Liver (tissue), 9 donors: ENCODE results near the gene LRATD1. TPM values are rescaled to one million over a fixed set of nuclear protein-coding genes. Genes with fewer than 3 reads are reported as not detected.

Source experiments
- DNase-seq: peaks from one replicate; pipeline ENCODE4 v3.0.0-alpha.2; 2017; ENCODE audit warnings: low spot score
- H3K27ac ChIP-seq, 2 donors: one replicate each; pipeline ENCODE4 v1.7.0; 2013; ENCODE audit warnings: inconsistent platforms in 2 of 2, low read length in 2 of 2, control low read depth in 1 of 2, low read depth in 1 of 2, mild to moderate bottlenecking in 1 of 2
- H3K27me3 ChIP-seq, 4 donors: one replicate each; pipeline versions ENCODE4 v1.6.1 to v1.7.0; 2013; ENCODE audit warnings: low read length in 3 of 4, inconsistent platforms in 1 of 4, mild to moderate bottlenecking in 1 of 4, moderate library complexity in 1 of 4; ENCODE audit not compliant: control insufficient read depth in 4 of 4, insufficient read depth in 4 of 4
- H3K36me3 ChIP-seq, 4 donors: one replicate each; pipeline versions ENCODE4 v1.6.1 to v1.7.0; 2013; ENCODE audit warnings: low read length in 3 of 4, mild to moderate bottlenecking in 3 of 4, low read depth in 1 of 4, moderate library complexity in 1 of 4; ENCODE audit not compliant: control insufficient read depth in 4 of 4, insufficient read depth in 3 of 4
- H3K4me1 ChIP-seq, 4 donors: one replicate each; pipeline versions ENCODE4 v1.6.1 to v1.7.0; 2013; ENCODE audit warnings: low read length in 3 of 4, mild to moderate bottlenecking in 3 of 4, moderate library complexity in 1 of 4; ENCODE audit not compliant: control insufficient read depth in 4 of 4, insufficient read depth in 4 of 4
- H3K4me3 ChIP-seq, 3 donors: one replicate each; pipeline versions ENCODE4 v1.6.1 to v1.7.0; 2013; ENCODE audit warnings: low read length in 3 of 3, control low read depth in 1 of 3, low read depth in 1 of 3, mild to moderate bottlenecking in 1 of 3
- H3K9ac ChIP-seq, 2 donors: one replicate each; pipeline ENCODE4 v1.7.0; 2013; ENCODE audit warnings: low read length in 2 of 2, mild to moderate bottlenecking in 2 of 2, moderate library complexity in 2 of 2, control low read depth in 1 of 2, low read depth in 1 of 2
- H3K9me3 ChIP-seq, 4 donors: one replicate each; pipeline versions ENCODE4 v1.6.1 to v1.7.0; 2013; ENCODE audit warnings: low read length in 3 of 4; ENCODE audit not compliant: control insufficient read depth in 4 of 4
- EGR1 ChIP-seq, 2 donors: IDR thresholded peaks; 2 replicates each; pipeline ENCODE4 v1.6.1; 2016 to 2018; ENCODE audit warnings: antibody characterized with exemption in 2 of 2, low read depth in 2 of 2
- FOXA1 ChIP-seq: IDR thresholded peaks from 2 replicates; pipeline ENCODE4 v1.6.1; 2016; ENCODE audit warnings: antibody characterized with exemption
- FOXA2 ChIP-seq: IDR thresholded peaks from 2 replicates; pipeline ENCODE4 v1.6.1; 2016; ENCODE audit warnings: antibody characterized with exemption
- HNF4A ChIP-seq, 2 donors: conservative IDR thresholded peaks; 2 replicates each; pipeline ENCODE4 v1.6.1; 2016; ENCODE audit warnings: antibody characterized with exemption in 2 of 2, mild to moderate bottlenecking in 2 of 2
- HNF4G ChIP-seq: IDR thresholded peaks from 2 replicates; pipeline ENCODE4 v1.6.1; 2016; ENCODE audit warnings: antibody characterized with exemption
- JUND ChIP-seq, 2 donors: IDR thresholded peaks; 2 replicates each; pipeline ENCODE4 v1.6.1; 2016; ENCODE audit warnings: antibody characterized with exemption in 2 of 2
- RAD21 ChIP-seq, 2 donors: IDR thresholded peaks; 2 replicates each; pipeline ENCODE4 v1.6.1; 2016; ENCODE audit warnings: antibody characterized with exemption in 2 of 2, mild to moderate bottlenecking in 2 of 2
- RXRA ChIP-seq, 2 donors: IDR thresholded peaks; 2 replicates each; pipeline ENCODE4 v1.6.1; 2017 to 2018; ENCODE audit warnings: antibody characterized with exemption in 2 of 2, mild to moderate bottlenecking in 1 of 2
- SP1 ChIP-seq: IDR thresholded peaks from 2 replicates; pipeline ENCODE4 v1.6.1; 2018; ENCODE audit warnings: antibody characterized with exemption, mild to moderate bottlenecking
- TAF1 ChIP-seq: conservative IDR thresholded peaks from 2 replicates; pipeline ENCODE4 v1.6.1; 2016; ENCODE audit warnings: antibody characterized with exemption, mild to moderate bottlenecking
- YY1 ChIP-seq: IDR thresholded peaks from 2 replicates; pipeline ENCODE4 v1.6.1; 2016; ENCODE audit warnings: antibody characterized with exemption, mild to moderate bottlenecking
- WGBS: extraction: QIAGEN DNeasy Blood & Tissue Kit; methylation state at CpG from one replicate; pipeline ENCODE4 v1.1.7; 2013; 5-methylcytosine and 5-hydroxymethylcytosine counted together
- polyA plus RNA-seq, 2 donors: library from polyadenylated mRNA; stranded (reverse) in 1 of 2; unstranded in 1 of 2; fragments of 200-250 nt in 1 of 2; fragments of >200 nt in 1 of 2; fragmentation: Nextera tagmentation in 1 of 2; extraction: Ambion mirVana in 1 of 2; gene quantifications; one replicate each; pipeline versions ENCODE4 v1.2.1 to v1.2.3, GENCODE V29; 2013 to 2015
- total RNA-seq, 2 donors: library from RNA; depleted of rRNA; stranded (reverse); fragments of >200 nt; gene quantifications; one replicate each; pipeline ENCODE4 v1.2.3, GENCODE V29; 2014
- TF ChIP-seq, protein P1 (sequence below): fragments of 150-350 bp; IDR thresholded peaks from 2 replicates; pipeline ENCODE4 v1.5.1; 2017; ENCODE audit warnings: improper control_type of control experiment, low read depth, low read length; ENCODE audit not compliant: missing input control
- TF ChIP-seq, protein P2 (sequence below): IDR thresholded peaks from 2 replicates; pipeline ENCODE4 v1.6.1; 2016; ENCODE audit warnings: antibody characterized with exemption
- TF ChIP-seq, protein P3 (sequence below): IDR thresholded peaks from 2 replicates; pipeline ENCODE4 v1.6.1; 2016; ENCODE audit warnings: antibody characterized with exemption
- TF ChIP-seq, protein P4 (sequence below): IDR thresholded peaks from 2 replicates; pipeline ENCODE4 v1.6.1; 2016; ENCODE audit warnings: antibody characterized with exemption
- donor health status: healthy.
- donor health status: healthy.
- donor health status: healthy.
- donor health status: healthy.
- donor health status: healthy.

Gene LRATD1
- total and polyA plus RNA-seq, 4 donors, result 0.08 to 3.4 (median 1.8) TPM

DNA sequence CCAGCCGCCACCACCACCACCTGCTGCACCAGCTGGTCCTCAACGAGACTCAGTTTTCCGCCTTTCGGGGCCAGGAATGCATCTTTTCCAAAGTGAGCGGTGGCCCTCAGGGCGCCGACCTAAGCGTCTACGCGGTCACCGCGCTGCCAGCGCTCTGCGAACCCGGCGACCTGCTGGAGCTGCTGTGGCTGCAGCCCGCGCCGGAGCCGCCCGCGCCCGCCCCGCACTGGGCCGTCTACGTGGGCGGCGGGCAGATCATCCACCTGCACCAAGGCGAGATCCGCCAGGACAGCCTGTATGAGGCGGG, 1.6 kb downstream of the LRATD1 start (continued):
- TF ChIP-seq, protein P1, sequence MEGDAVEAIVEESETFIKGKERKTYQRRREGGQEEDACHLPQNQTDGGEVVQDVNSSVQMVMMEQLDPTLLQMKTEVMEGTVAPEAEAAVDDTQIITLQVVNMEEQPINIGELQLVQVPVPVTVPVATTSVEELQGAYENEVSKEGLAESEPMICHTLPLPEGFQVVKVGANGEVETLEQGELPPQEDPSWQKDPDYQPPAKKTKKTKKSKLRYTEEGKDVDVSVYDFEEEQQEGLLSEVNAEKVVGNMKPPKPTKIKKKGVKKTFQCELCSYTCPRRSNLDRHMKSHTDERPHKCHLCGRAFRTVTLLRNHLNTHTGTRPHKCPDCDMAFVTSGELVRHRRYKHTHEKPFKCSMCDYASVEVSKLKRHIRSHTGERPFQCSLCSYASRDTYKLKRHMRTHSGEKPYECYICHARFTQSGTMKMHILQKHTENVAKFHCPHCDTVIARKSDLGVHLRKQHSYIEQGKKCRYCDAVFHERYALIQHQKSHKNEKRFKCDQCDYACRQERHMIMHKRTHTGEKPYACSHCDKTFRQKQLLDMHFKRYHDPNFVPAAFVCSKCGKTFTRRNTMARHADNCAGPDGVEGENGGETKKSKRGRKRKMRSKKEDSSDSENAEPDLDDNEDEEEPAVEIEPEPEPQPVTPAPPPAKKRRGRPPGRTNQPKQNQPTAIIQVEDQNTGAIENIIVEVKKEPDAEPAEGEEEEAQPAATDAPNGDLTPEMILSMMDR, result no peak
- no peak for TF ChIP-seq TAF1
- no peak for TF ChIP-seq SP1
- no peak for TF ChIP-seq FOXA2

DNA sequence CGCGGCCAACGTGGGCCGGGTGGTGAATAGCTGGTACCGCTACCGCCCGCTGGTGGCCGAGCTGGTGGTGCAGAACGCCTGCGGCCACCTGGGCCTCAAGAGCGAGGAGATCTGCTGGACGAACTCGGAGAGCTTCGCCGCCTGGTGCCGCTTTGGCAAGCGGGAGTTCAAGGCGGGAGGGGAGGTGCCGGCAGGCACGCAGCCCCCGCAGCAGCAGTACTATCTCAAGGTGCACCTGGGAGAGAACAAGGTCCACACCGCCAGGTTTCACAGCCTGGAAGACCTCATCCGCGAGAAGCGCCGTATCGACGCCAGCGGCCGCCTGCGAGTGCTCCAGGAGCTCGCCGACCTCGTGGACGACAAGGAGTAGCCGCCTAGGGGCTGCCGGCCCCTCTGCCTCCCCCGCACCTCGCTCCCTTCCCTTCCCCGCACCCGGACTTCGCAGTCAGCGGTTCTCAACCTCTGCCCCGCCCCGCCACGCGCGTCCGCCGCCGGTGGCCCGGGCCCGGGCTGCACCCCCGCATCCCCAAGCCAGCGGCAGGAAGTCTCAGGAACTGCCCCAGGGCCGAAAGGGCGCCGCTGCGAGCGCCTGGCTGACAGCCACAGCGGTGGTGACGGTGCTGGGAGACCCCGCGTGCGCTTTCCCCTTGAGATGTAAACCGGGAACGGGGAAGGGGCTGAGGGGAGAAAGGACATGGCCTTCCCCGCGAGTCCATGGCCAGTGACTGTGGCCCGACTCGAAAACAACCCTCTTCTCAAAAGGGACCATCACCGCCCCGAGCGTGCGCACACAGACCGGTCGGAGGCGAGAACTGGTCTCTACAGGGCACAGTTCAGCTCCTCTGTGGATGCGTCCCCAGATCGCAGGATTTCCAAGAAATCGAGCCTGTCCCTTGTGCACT, 2.2 kb downstream of the LRATD1 start:
- H3K4me3 ChIP-seq, result peak overlapping the region; percentile 38 to 65 (median 64)
- H3K9me3 ChIP-seq, result no peaks in the 10 kb centered on the region
- peaks cover 0 to 7% (median 3%) of the 10 kb centered on the region in 4 donors for H3K27me3 ChIP-seq
- peak; percentile 64 for DNase-seq
- peak overlapping the region; percentile 48 to 61 for H3K27ac ChIP-seq
- H3K4me1 ChIP-seq, result peaks cover 12 to 37% (median 30%) of the 10 kb centered on the region in 4 donors
- 3% methylated on average over 81 of the region's 81 CpGs for WGBS
- H3K36me3 ChIP-seq, result no peaks in the 10 kb centered on the region
- TF ChIP-seq RAD21 (IDR thresholded peaks at IDR 0.05) (peak; percentile 64 to 76), FOXA2 (no peak), EGR1 (IDR thresholded peaks at IDR 0.05; ENCODE audit: low read depth in 2 of 2) (peak in 1 of 2 donors; percentile 16), SP1 (no peak), HNF4A (conservative IDR thresholded peaks at IDR 0.05) (no peak), TAF1 (no peak)
- TF ChIP-seq, protein P1, result peak; percentile 61
- TF ChIP-seq, protein P2, sequence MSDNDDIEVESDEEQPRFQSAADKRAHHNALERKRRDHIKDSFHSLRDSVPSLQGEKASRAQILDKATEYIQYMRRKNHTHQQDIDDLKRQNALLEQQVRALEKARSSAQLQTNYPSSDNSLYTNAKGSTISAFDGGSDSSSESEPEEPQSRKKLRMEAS, result no peak
- H3K9ac ChIP-seq, result peak overlapping the region in 1 of 2 donors; percentile 6

DNA sequence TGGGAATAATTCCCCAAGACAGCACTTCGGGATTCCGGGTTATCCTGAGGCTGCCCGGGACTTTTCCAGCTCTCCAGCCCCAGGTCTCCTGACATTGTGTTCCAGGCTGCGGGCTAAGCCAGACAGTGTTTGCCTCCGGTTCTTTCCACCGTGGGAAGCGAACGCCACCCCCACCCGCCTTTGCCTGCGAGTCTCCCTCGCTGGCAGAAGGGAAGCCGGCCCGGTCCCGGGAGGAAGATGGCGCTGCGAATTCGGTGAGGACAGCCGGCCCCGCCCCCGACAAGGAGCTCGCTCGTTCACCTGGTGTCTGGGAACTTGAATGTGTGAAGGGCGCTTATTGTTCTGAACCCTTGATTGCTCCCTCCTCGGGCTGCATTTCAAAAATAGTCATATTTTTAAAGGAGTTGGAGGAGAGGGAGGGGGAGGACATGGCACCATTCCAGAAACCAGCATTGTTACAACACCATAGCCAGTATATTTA, 2.9 kb downstream of the LRATD1 start:
- H3K36me3 ChIP-seq, result no peaks in the 10 kb centered on the region
- H3K9ac ChIP-seq, result no peak overlapping the region
- no peaks in the 10 kb centered on the region for H3K9me3 ChIP-seq
- DNase-seq, result peak; percentile 52
- peaks cover 12 to 37% (median 30%) of the 10 kb centered on the region in 4 donors for H3K4me1 ChIP-seq
- peaks cover 0 to 7% (median 3%) of the 10 kb centered on the region in 4 donors for H3K27me3 ChIP-seq
- H3K4me3 ChIP-seq, result peak overlapping the region; percentile 38 to 65 (median 64)
- H3K27ac ChIP-seq, result peak overlapping the region; percentile 48 to 61
- WGBS, result 2% methylated on average over 24 of the region's 24 CpGs
- TF ChIP-seq EGR1 (IDR thresholded peaks at IDR 0.05; ENCODE audit: low read depth in 2 of 2) (no peak), RXRA (IDR thresholded peaks at IDR 0.05) (no peak), YY1 (peak; percentile 79), HNF4A (conservative IDR thresholded peaks at IDR 0.05) (no peak), FOXA1 (no peak), FOXA2 (no peak), HNF4G (no peak), SP1 (no peak), JUND (IDR thresholded peaks at IDR 0.05) (no peak)
- TF ChIP-seq, protein P2, result no peak
- TF ChIP-seq, protein P1, result no peak
- TF ChIP-seq, protein P3, sequence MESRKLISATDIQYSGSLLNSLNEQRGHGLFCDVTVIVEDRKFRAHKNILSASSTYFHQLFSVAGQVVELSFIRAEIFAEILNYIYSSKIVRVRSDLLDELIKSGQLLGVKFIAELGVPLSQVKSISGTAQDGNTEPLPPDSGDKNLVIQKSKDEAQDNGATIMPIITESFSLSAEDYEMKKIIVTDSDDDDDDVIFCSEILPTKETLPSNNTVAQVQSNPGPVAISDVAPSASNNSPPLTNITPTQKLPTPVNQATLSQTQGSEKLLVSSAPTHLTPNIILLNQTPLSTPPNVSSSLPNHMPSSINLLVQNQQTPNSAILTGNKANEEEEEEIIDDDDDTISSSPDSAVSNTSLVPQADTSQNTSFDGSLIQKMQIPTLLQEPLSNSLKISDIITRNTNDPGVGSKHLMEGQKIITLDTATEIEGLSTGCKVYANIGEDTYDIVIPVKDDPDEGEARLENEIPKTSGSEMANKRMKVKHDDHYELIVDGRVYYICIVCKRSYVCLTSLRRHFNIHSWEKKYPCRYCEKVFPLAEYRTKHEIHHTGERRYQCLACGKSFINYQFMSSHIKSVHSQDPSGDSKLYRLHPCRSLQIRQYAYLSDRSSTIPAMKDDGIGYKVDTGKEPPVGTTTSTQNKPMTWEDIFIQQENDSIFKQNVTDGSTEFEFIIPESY, result no peak
- TF ChIP-seq, protein P4, sequence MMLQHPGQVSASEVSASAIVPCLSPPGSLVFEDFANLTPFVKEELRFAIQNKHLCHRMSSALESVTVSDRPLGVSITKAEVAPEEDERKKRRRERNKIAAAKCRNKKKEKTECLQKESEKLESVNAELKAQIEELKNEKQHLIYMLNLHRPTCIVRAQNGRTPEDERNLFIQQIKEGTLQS, result no peak
